Measurements from ENCODE around the gene TTC4. TPM values are rescaled to one million over a fixed set of nuclear protein-coding genes. Genes with fewer than 3 reads are reported as not detected.

Gene TTC4
- total and polyA plus RNA-seq, 2 of the 4 experiments (the other 2 are of a cell fraction) = 21.6 to 27.1 TPM

GRCh38 chr1:54699936-54700525, 15.6 kb upstream of the TTC4 start:
- H2AFZ ChIP-seq (replicated peaks; ENCODE audit: low read length, poor library complexity) = no peak overlapping the region
- H4K91ac ChIP-seq (ENCODE audit: insufficient read depth, low read depth, low read length) = no peak overlapping the region
- ATAC-seq (ENCODE audit: low read depth) (no peak), DNase-seq (no peak)
- no peak overlapping the region for H2BK120ac ChIP-seq (ENCODE audit: low read depth, low read length)
- no peak overlapping the region for H3K27ac ChIP-seq (ENCODE audit: insufficient read depth, low read length)
- H4K20me1 ChIP-seq (ENCODE audit: insufficient read depth, low read length) = no peaks in the 10 kb centered on the region
- H3K56ac ChIP-seq (ENCODE audit: extremely low read depth, insufficient read depth, low read length) = no peak overlapping the region
- no peak overlapping the region for H3K4me3 ChIP-seq (ENCODE audit: insufficient read depth, low read depth, low read length)
- no peak for TF ChIP-seq SMC3 (IDR thresholded peaks at IDR 0.05; ENCODE audit: low read depth, low read length)
- no peak for TF ChIP-seq CTCF (conservative IDR thresholded peaks at IDR 0.05; ENCODE audit: low read depth, low read length)
- TF ChIP-seq USF2 (IDR thresholded peaks at IDR 0.05; ENCODE audit: low read depth, low read length) = no peak
- TF ChIP-seq MAZ (IDR thresholded peaks at IDR 0.05; ENCODE audit: borderline replicate concordance, low read depth, low read length) = no peak
- TF ChIP-seq BHLHE40 (IDR thresholded peaks at IDR 0.05; ENCODE audit: low read depth, low read length) = no peak
- TF ChIP-seq FOS (IDR thresholded peaks at IDR 0.05; ENCODE audit: low read depth, low read length) = no peak
- no peak for TF ChIP-seq POLR2A (IDR thresholded peaks at IDR 0.05; ENCODE audit: low read depth, low read length)
- TF ChIP-seq NFE2L2 (IDR thresholded peaks at IDR 0.05; ENCODE audit: low read depth, low read length) = no peak
- no peak for TF ChIP-seq RCOR1 (IDR thresholded peaks at IDR 0.05; ENCODE audit: insufficient replicate concordance, low read length)
- TF ChIP-seq MXI1 (IDR thresholded peaks at IDR 0.05; ENCODE audit: borderline replicate concordance, low read depth, low read length) = no peak
- no peak for TF ChIP-seq ELK1 (IDR thresholded peaks at IDR 0.05; ENCODE audit: borderline replicate concordance, low read depth, low read length)
- no peak for TF ChIP-seq CHD1 (IDR thresholded peaks at IDR 0.05; ENCODE audit: low read depth, low read length)
- no peak for TF ChIP-seq RFX5 (IDR thresholded peaks at IDR 0.05; ENCODE audit: low read depth, low read length)
- no peak for TF ChIP-seq CEBPB (IDR thresholded peaks at IDR 0.05; ENCODE audit: low read depth, low read length)
- no peak for TF ChIP-seq RAD21 (IDR thresholded peaks at IDR 0.05; ENCODE audit: low read length)
- TF ChIP-seq MAFK (IDR thresholded peaks at IDR 0.05; ENCODE audit: low read depth, low read length) = no peak
- H3K14ac ChIP-seq (replicated peaks; ENCODE audit: low read depth, low read length) = no peak overlapping the region
- POLR2A ChIA-PET (ENCODE audit: unreplicated experiment) = no interaction called here
- no peaks in the 10 kb centered on the region for H3K4me1 ChIP-seq (ENCODE audit: control insufficient read depth, insufficient read depth, low read length)
- in situ Hi-C loops (cut with MboI; ENCODE audit: low sequenced_read_pairs) = no loop called here
- no peak overlapping the region for H2AK9ac ChIP-seq (replicated peaks; ENCODE audit: low read depth, low read length, poor library complexity)
- no peaks in the 10 kb centered on the region for H3K9me3 ChIP-seq (ENCODE audit: control insufficient read depth, insufficient read depth, low read length)
- H3K27me3 ChIP-seq (ENCODE audit: control insufficient read depth, insufficient read depth, low read length) = peaks cover 55% of the 10 kb centered on the region
- CTCF ChIA-PET = no interaction called here
- no peak overlapping the region for H2BK20ac ChIP-seq (ENCODE audit: low read depth, low read length)
- H3K4ac ChIP-seq (ENCODE audit: low read depth, low read length) = no peak overlapping the region
- no TSS peak for BruUV-seq (replicated peaks)
- no peak overlapping the region for H2BK15ac ChIP-seq (ENCODE audit: low read depth, low read length)
- no peak overlapping the region for H3K9ac ChIP-seq (ENCODE audit: low read depth, low read length)
- H3K79me1 ChIP-seq (ENCODE audit: low read depth in 1 of 2, low read length in 2 of 2) = no peaks in the 10 kb centered on the region
- H2AK5ac ChIP-seq (ENCODE audit: low read depth, low read length) = no peak overlapping the region
- dilution Hi-C loops (cut with HindIII; ENCODE audit: low sequenced_read_pairs, unreplicated experiment) = no loop called here
- H3K23ac ChIP-seq (ENCODE audit: low read depth, low read length) = no peak overlapping the region
- no peaks in the 10 kb centered on the region for H3K36me3 ChIP-seq (ENCODE audit: control insufficient read depth, insufficient read depth, low read length)
- H3K4me2 ChIP-seq (ENCODE audit: low read depth, low read length) = no peak overlapping the region
- 81% methylated on average over 3 of the region's 11 CpGs; no CpG with 5 or more reads in 1 of the 2 experiments for whole genome bisulfite sequencing, 2 experiments (ENCODE audit: extremely low coverage in 2 of 2, insufficient read length in 1 of 2)
- H4K5ac ChIP-seq (ENCODE audit: low read depth, low read length) = no peak overlapping the region
- H4K8ac ChIP-seq (ENCODE audit: low read depth in 2 of 2, low read length in 2 of 2) = no peak overlapping the region
- no peaks in the 10 kb centered on the region for H3K9me1 ChIP-seq (ENCODE audit: insufficient read depth, low read length)
- intact Hi-C loops (cut with micrococcal nuclease) = no loop called here
- no peak overlapping the region for H3K18ac ChIP-seq (ENCODE audit: low read depth, low read length)
- no peak overlapping the region for H2BK5ac ChIP-seq (ENCODE audit: low read depth, low read length, poor library complexity, severe bottlenecking)

Measured in IMR-90 (cell line).